Thyroid gland (tissue), 4 donors: ENCODE measurements around the gene ACE2.

ENCODE experiments used
- CTCF ChIP-seq, 6 experiments: fragments of 200-600 bp in 3 of 6; fragments of 450-650 bp in 3 of 6; sonication (generic) in 3 of 6; IDR thresholded peaks; one replicate each; pipeline ENCODE4 v1.5.1; 2016 to 2019; ENCODE audit warnings: antibody characterized with exemption in 6 of 6, mild to moderate bottlenecking in 2 of 6, inconsistent platforms in 1 of 6, moderate library complexity in 1 of 6
- POLR2A ChIP-seq, 2 donors: fragments of 450-650 bp; IDR thresholded peaks; one replicate each; pipeline ENCODE4 v1.6.1; 2017; ENCODE audit warnings: antibody characterized with exemption in 2 of 2, mild to moderate bottlenecking in 2 of 2, moderate library complexity in 1 of 2

DNA sequence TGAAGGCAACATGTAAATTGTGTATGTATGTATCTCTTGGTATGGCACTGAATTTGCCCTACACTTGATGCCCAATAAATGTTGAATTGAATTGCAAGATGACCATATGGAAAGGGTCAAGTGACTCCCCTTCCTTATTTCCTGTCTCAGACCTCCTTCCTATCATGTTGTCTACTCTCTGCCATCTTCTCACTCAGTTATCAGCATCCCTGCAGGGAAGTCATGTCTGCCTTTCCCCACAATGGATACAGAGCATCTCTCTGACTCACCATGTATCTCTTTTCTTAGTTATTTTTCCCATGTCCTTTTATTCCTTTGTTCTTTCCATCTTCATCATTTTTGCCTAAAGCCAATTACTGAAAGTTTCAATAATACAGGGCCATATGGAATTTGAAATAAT, 77.7 kb downstream of the ACE2 start:
- TF ChIP-seq CTCF (IDR thresholded peaks at IDR 0.05) (no peak), POLR2A (IDR thresholded peaks at IDR 0.05) (no peak)
